Measurements from ENCODE around the gene MRPS26.
"Not testable (repeated sequence)": the region's sequence is repeated elsewhere in the genome, so short reads cannot be mapped to it uniquely, and the experiment has no call there.

GRCh38 chr20:3064119-3064518 lies 18.3 kb downstream of the MRPS26 start:
- TF ChIP-seq POLR2A, POLR2AphosphoS5 (IDR thresholded peaks at IDR 0.05; ENCODE audit: low read depth, low read length): not testable (repeated sequence)

Measured in GM12892 (cell line).